OCI-LY7 (cell line): ENCODE measurements around the gene RBM38. TPM values are rescaled to one million over a fixed set of nuclear protein-coding genes. Genes with fewer than 3 reads are reported as not detected.

Experiments used
- BruUV-seq: library from RNA; stranded (reverse); fragments of 400-500 nt; replicated peaks from 2 replicates; lab custom pipeline; 2021; lab: Mats Ljungman, UMichigan
- CTCF ChIA-PET: fragments of 300-600 bp; sonication (Branson Sonifier 250); formaldehyde crosslinking; loops from one replicate; lab custom pipeline; 2022; ENCODE audit warnings: antibody characterized with exemption; ENCODE audit not compliant: unreplicated experiment; lab: Charles Lee
- POLR2A ChIA-PET: fragments of 300-600 bp; sonication (Branson Sonifier 250); formaldehyde crosslinking; loops from one replicate; lab custom pipeline; 2022; ENCODE audit warnings: antibody characterized with exemption; lab: Charles Lee
- DNase-seq: peaks from one replicate; pipeline ENCODE4 v3.0.0-alpha.2; 2015; ENCODE audit warnings: low spot score
- H2AFZ ChIP-seq: fragments of 200-600 bp; sonication (generic), shearing (Covaris generic); 2 replicates; pipeline ENCODE4 v1.6.1; 2014; ENCODE audit warnings: mild to moderate bottlenecking, antibody characterized with exemption, low read length, moderate library complexity
- H3K27ac ChIP-seq: fragments of 200-600 bp; sonication (generic); 2 replicates; pipeline ENCODE4 v1.5.1; 2014; ENCODE audit warnings: mixed run types, low read depth, mild to moderate bottlenecking, moderate library complexity, low read length, inconsistent platforms; ENCODE audit not compliant: poor library complexity, severe bottlenecking
- H3K36me3 ChIP-seq: fragments of 200-600 bp; sonication (generic); 2 replicates; pipeline ENCODE4 v1.6.1; 2014; ENCODE audit warnings: mild to moderate bottlenecking, antibody characterized with exemption, low read length, moderate library complexity, mixed read lengths; ENCODE audit not compliant: insufficient read depth
- H3K4me1 ChIP-seq: fragments of 200-600 bp; sonication (generic); 2 replicates; pipeline ENCODE4 v1.5.1; 2014; ENCODE audit warnings: mild to moderate bottlenecking, low read length; ENCODE audit not compliant: insufficient read depth, poor library complexity, severe bottlenecking
- H3K4me2 ChIP-seq: fragments of 200-600 bp; sonication (generic); 2 replicates; pipeline ENCODE4 v1.6.1; 2014; ENCODE audit warnings: mild to moderate bottlenecking, low read length
- H3K4me3 ChIP-seq: fragments of 200-600 bp; sonication (generic); 2 replicates; pipeline ENCODE4 v1.5.1; 2014; ENCODE audit warnings: mild to moderate bottlenecking, low read depth, low read length; ENCODE audit not compliant: poor library complexity, severe bottlenecking
- H3K79me2 ChIP-seq: fragments of 200-600 bp; sonication (generic); 2 replicates; pipeline ENCODE4 v1.6.1; 2016; ENCODE audit warnings: low read depth, mild to moderate bottlenecking, low read length, moderate library complexity, mixed read lengths; ENCODE audit not compliant: insufficient read depth
- H3K9me2 ChIP-seq: fragments of 200-600 bp; sonication (generic); 2 replicates; pipeline ENCODE4 v1.6.1; 2016; ENCODE audit warnings: mild to moderate bottlenecking, low read length, mixed read lengths; ENCODE audit not compliant: insufficient read depth
- H3K9me3 ChIP-seq: fragments of 200-600 bp; sonication (generic); 2 replicates; pipeline ENCODE4 v1.6.1; 2014; ENCODE audit warnings: mild to moderate bottlenecking, mixed run types, low read length, mixed read lengths
- H4K20me1 ChIP-seq: fragments of 200-600 bp; sonication (generic); 2 replicates; pipeline ENCODE4 v1.6.1; 2014; ENCODE audit warnings: mild to moderate bottlenecking, antibody characterized with exemption, low read length, moderate library complexity, mixed read lengths; ENCODE audit not compliant: insufficient read depth
- EZH2phosphoT487 ChIP-seq: fragments of 200-600 bp; sonication (generic); IDR thresholded peaks from 2 replicates; pipeline ENCODE4 v1.6.1; 2018; ENCODE audit warnings: low read depth, borderline replicate concordance, mild to moderate bottlenecking, mixed run types, antibody characterized with exemption, low read length, moderate library complexity, mixed read lengths
- intact Hi-C: fragments of 100-400 bp; cut with micrococcal nuclease; formaldehyde crosslinking; loops from one replicate; pipeline ENCODE4 v1.10.0; 2022; ENCODE audit not compliant: unreplicated experiment
- total RNA-seq, 2 experiments: library from RNA; depleted of rRNA in 1 of 2; stranded (reverse); fragments of >200 nt in 1 of 2; shearing (Covaris generic) in 1 of 2; gene quantifications; 2 replicates each; pipeline ENCODE4 v1.2.3, GENCODE V29; 2014 to 2022
- TF ChIP-seq, protein P1 (sequence below): fragments of 200-600 bp; sonication (generic); conservative IDR thresholded peaks from 2 replicates; pipeline ENCODE4 v1.5.1; 2014; ENCODE audit warnings: mild to moderate bottlenecking, antibody characterized with exemption, low read length, moderate library complexity, mixed read lengths

RBM38 gene
- total RNA-seq, 2 experiments from 2014 or later = 119 to 174 TPM

DNA sequence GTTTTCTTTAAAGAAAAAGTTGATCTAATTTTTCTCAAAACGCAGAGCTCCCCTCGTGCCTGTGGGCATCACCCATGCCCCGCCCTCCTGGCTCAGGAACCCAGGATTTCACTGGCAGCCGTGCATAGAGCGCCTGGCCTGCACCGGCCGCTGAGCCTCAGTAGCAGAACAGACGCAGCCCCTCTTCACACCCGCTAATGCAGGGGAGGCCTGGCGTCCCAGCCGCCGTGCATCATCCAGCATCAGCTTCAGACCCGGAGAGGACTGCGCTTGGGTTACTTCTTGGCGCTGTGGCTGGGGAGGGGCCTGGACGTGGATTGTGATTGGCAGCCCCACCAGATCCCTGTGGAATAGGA is 18.1 kb downstream of the RBM38 start:
- Histone ChIP-seq H4K20me1 (no peaks in the 10 kb centered on the region; the same call in 1 of the 2 replicates), H3K79me2 (peaks cover 5% of the 10 kb centered on the region; the same call in 1 of the 2 replicates), H3K4me3 (no peak overlapping the region), H2AFZ (no peak overlapping the region), H3K4me1 (no peaks in the 10 kb centered on the region), H3K9me2 (no peaks in the 10 kb centered on the region), H3K27ac (no peak overlapping the region), H3K36me3 (peaks cover 66% of the 10 kb centered on the region), H3K4me2 (no peak overlapping the region), H3K9me3 (no peaks in the 10 kb centered on the region)
- CTCF ChIA-PET = no interaction called here
- DNase-seq = no peak
- POLR2A ChIA-PET = interaction anchor here (0.6 kb wide), 2 partner anchors 63 to 898 kb away, joined by 3 read pairs; no protein-coding TSS in a partner anchor
- intact Hi-C loops = no loop called here
- BruUV-seq = no TSS peak
- no peak for TF ChIP-seq EZH2phosphoT487
- TF ChIP-seq, protein P1, sequence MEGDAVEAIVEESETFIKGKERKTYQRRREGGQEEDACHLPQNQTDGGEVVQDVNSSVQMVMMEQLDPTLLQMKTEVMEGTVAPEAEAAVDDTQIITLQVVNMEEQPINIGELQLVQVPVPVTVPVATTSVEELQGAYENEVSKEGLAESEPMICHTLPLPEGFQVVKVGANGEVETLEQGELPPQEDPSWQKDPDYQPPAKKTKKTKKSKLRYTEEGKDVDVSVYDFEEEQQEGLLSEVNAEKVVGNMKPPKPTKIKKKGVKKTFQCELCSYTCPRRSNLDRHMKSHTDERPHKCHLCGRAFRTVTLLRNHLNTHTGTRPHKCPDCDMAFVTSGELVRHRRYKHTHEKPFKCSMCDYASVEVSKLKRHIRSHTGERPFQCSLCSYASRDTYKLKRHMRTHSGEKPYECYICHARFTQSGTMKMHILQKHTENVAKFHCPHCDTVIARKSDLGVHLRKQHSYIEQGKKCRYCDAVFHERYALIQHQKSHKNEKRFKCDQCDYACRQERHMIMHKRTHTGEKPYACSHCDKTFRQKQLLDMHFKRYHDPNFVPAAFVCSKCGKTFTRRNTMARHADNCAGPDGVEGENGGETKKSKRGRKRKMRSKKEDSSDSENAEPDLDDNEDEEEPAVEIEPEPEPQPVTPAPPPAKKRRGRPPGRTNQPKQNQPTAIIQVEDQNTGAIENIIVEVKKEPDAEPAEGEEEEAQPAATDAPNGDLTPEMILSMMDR = no peak

DNA sequence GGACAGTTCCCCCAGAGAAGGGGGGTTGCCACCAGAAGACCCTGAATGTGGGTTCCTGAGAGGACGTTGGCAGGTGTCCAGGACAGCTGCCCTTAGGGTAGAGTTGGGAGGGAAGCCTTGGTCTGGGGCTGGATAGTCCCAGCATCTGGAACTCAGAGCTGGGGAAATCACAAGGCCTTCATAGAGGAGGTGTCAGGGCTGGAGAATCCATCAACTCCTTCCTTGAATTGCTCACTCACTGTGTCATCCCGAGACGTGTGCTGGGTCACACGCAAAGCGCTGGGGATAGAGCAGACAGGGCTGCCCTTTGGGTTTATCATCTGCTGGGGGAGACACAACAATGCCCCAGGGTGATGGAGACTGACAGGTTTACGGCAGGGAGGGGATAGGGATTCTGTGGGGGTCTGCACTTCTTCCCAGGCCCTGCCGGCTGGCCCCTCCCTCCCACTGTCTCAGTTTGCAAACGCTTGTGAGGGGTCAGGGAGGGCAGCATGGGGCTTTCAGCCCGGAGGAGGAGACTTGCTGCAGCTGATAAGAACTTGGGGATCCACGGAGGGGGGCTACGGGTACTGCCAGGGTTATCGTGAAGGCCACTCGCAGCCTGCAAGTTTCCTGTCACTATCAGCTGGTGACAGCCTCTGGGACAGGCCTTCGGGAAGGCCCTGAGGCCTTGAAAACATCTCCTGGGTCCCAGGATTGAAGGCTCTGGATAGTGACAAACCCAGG is 18.6 kb downstream of the RBM38 start:
- H3K27ac ChIP-seq = no peak overlapping the region
- H2AFZ ChIP-seq = no peak overlapping the region
- no peaks in the 10 kb centered on the region for H3K9me2 ChIP-seq
- no peaks in the 10 kb centered on the region; the same call in 1 of the 2 replicates for H4K20me1 ChIP-seq
- H3K4me2 ChIP-seq = no peak overlapping the region
- peaks cover 61% of the 10 kb centered on the region for H3K36me3 ChIP-seq
- no peak for DNase-seq
- H3K79me2 ChIP-seq = no peaks in the 10 kb centered on the region; the same call in 1 of the 2 replicates
- CTCF ChIA-PET = no interaction called here
- TF ChIP-seq, protein P1 = no peak
- TF ChIP-seq EZH2phosphoT487 = no peak
- POLR2A ChIA-PET = interaction anchor here (0.6 kb wide), 2 partner anchors 62 to 897 kb away, joined by 3 read pairs; no protein-coding TSS in a partner anchor
- H3K4me3 ChIP-seq = no peak overlapping the region
- intact Hi-C loops = no loop called here
- BruUV-seq = no TSS peak
- H3K4me1 ChIP-seq = no peaks in the 10 kb centered on the region
- no peaks in the 10 kb centered on the region for H3K9me3 ChIP-seq

GRCh38 chr20:57410398-57410920 is 19.3 kb downstream of the RBM38 start:
- no peak for DNase-seq
- peaks cover 55% of the 10 kb centered on the region for H3K36me3 ChIP-seq
- TF ChIP-seq, protein P1 = no peak
- no peak for TF ChIP-seq EZH2phosphoT487
- no peaks in the 10 kb centered on the region; the same call in 1 of the 2 replicates for H4K20me1 ChIP-seq
- no peaks in the 10 kb centered on the region for H3K4me1 ChIP-seq
- H3K4me3 ChIP-seq = no peak overlapping the region
- no peak overlapping the region for H3K27ac ChIP-seq
- CTCF ChIA-PET = no interaction called here
- no peaks in the 10 kb centered on the region for H3K9me2 ChIP-seq
- H2AFZ ChIP-seq = no peak overlapping the region
- intact Hi-C loops = no loop called here
- no peaks in the 10 kb centered on the region for H3K9me3 ChIP-seq
- POLR2A ChIA-PET = no interaction called here
- H3K4me2 ChIP-seq = no peak overlapping the region
- no TSS peak for BruUV-seq
- H3K79me2 ChIP-seq = no peaks in the 10 kb centered on the region
